HG03196 (cell line): Measurements from ENCODE around the gene DNAH8.

ENCODE experiments used
- ATAC-seq: cut with Tn5 transposase; IDR thresholded peaks from one replicate; pipeline ENCODE4 v1.9.1; 2021; ENCODE audit not compliant: unreplicated experiment

The DNAH8 gene

GRCh38 chr6:39047434-39048327, 332.6 kb downstream of the DNAH8 start:
- no peak for ATAC-seq

DNA sequence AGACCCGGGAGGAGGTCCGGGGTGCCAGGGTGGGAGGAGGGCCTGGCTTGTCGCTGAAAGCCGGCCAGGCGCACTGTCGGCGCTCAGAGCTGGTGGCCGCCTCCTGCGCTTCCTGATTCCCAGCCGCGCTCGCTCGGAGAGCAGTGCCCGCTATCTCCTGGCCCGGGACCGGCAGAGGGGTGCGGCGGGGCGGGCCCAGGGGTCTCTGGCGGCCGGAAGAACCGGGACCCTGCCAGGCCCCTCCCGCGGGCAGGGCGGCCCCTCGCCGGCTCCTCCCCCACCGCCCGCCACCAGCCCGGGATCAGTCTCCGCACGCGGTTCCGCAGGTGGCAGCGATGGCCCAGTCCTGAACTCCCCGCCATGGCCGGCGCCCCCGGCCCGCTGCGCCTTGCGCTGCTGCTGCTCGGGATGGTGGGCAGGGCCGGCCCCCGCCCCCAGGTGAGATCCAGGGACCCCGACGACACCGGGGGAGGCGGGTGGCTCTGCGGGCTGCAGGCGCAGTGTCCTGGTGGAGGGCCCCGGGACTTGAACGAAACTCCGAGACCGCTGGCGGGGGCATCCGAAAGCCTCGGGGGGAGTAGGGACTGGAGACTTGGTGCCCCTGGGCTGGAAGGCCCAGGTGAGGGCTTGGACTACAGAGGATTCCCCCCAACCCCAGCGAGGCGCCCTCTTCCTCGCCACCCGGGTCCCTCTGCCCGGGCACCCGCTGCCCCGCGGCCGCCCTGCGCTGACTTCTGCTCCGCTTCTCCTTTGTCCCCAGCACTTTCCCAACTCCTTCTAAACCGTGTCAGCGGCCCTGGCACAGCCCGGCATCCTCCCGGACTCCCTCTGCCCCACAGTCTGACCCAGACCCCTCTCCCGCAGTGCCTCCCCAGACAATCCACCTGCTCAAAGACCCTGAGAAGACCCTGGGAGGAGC, 333.6 kb downstream of the DNAH8 start, which contains the start of gene GLP1R:
Gene GLP1R, plus strand, starts transcription at position 301 of the 919 bp plus-strand sequence. Its CDS starts 60 bp downstream, at position 361.
- ATAC-seq, result no peak

- no peak for ATAC-seq
Measured at GRCh38 chr6:39049575-39050283, 334.6 kb downstream of the DNAH8 start.

DNA sequence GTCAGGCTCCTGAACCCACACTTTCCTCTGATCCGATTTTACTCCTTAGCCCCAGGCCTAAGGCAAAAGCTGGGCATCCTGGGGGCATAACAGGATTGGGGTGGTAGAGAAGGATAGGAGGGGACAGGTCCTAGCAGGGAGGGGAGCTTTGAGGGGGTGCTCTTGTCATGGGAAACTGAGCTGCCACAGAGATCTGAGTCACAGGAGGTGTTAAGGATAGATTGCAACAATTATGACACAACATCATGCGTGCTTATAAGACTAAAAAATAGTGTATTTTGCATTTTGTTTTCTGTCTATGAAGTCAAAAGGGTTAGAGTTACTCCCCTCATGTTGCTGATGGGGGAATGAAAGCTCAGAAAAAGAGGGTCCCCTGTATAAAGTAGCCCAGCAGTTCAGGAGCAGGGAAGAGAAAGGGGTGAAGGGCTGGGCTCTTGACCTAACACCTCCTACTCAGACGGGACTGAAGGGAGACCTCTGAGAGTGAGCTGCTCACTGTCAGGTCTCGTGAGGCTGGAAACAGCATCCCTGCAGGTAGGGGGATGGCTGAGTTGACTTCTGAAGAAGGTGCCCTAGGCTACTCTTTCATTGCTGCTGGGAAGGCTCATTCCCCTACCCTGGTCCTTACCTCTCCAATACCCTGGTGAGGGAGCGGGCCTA, 335.5 kb downstream of the DNAH8 start:
- no peak for ATAC-seq

- no peak for ATAC-seq
Measured at GRCh38 chr6:39051399-39052122, 336.4 kb downstream of the DNAH8 start.

DNA sequence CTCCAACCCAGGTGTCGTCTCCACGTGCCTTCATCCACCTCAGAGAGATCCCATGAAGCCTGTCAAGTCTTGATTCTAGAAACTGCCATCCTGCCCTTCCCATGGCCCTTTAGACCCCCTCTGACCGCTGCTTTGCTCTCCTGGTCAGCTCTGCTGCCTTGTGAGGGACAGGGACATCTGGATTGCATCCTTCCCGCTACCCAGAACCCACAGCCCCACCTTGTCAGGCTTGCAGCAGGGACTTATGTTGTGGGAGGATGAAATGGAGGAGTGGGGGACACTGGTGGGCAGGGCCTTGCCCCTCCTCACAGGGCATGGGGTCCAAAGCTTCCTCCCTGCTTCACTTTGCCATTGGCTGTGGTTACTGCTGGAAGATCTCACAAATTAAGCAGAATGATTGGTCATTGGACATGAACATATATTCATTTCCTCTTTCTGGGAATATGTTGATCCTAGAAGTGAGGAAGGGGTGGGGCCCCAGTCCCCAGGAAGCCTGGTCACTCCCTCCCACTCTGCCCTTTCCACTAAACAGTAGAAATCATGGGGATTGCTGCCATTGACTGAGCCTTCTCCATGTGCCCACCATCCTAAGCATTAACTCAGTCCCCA, 338.0 kb downstream of the DNAH8 start:
- ATAC-seq, result no peak

DNA sequence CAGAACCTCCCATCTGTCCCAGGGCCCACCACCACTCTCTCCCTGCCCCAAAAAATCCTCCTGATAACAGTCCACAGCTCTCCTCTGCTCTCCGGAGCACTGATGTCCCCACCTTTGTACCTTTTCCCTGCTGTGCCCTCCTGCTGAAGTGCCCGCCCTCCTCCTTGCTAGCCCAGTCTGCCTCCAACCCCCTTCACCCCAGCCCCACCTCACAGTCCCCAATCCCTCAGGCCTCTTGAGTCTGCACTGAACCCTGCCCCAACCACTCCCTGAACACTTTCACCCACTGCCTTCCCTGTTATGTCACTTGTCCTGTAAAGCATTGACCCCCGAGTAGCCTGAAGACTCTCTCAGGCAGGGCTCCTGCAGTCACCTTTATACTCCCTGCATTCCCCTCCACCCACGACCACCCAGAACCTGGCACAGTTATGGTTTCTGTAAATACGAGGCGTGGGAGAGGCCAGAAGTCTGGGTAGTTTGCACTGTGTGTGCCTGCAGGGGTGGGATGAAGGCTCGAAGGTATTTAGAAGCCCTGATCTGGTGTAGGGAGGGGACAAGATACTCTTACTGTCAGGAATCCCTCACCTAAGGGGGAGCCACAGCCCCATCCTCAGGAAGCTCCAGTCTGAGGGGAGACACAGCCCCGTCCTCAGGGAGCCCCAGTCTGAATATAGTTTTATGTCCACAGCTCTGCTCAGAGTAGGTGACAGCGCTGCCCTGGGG, 338.9 kb downstream of the DNAH8 start:
- ATAC-seq, result no peak

GRCh38 chr6:39054577-39055142, 339.5 kb downstream of the DNAH8 start:
- ATAC-seq, result no peak

- no peak for ATAC-seq
Measured at GRCh38 chr6:39055661-39056060, 340.6 kb downstream of the DNAH8 start.

- ATAC-seq, result no peak
Measured at GRCh38 chr6:39056191-39056590, 341.1 kb downstream of the DNAH8 start.

DNA sequence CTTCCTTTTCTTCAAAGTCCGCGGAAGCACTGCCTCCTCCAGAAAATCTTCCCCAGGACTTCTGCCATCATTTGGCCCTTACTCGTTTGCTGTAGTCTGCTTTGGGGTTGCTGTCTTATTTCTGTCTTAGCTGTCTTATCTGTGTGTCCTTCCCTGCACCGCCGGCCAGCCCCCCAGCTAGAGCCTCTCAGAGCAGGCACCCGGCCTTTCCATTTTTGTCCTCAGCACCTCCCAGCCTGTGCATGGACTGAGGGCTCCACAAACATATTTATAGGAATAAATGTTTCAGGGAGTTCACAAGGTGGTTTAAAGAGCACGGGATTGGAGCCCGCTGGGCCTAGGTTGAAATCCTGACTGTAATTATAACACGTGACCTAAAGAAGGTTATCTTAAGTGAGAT, 341.6 kb downstream of the DNAH8 start:
- no peak for ATAC-seq

GRCh38 chr6:39057251-39058155, 342.4 kb downstream of the DNAH8 start:
- ATAC-seq, result no peak

DNA sequence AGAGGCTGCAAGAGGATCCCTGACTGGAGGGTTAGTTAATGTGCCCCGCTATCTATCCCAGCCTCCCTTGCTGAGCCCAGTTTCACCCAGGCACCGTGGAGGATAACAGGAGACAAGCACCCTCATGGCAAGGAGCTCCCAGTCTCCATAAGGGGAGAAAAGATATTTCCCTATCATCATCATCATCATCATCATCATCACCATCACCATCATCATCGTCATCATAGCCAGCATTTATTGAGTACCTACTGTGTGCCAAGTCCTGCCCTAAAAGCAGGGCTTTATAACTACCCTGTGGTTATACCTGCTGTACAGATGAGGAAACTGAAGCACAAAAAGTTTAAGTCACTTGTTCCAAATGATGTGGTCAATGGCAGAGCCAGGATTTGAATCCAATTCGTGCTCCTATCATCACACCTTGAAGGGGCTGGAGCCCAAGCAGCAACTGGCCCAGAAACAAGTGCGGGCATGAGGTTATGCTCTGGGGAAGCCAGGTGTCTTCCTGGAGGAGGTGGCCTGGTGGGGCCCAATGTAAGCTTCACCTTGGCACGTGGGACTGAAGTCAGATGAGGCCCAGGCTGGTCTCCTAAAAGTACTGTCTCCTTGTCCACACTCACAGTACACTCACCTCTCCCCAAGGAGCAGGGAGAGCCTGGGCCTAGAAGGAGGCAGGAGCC, 343.5 kb downstream of the DNAH8 start:
- ATAC-seq, result no peak

DNA sequence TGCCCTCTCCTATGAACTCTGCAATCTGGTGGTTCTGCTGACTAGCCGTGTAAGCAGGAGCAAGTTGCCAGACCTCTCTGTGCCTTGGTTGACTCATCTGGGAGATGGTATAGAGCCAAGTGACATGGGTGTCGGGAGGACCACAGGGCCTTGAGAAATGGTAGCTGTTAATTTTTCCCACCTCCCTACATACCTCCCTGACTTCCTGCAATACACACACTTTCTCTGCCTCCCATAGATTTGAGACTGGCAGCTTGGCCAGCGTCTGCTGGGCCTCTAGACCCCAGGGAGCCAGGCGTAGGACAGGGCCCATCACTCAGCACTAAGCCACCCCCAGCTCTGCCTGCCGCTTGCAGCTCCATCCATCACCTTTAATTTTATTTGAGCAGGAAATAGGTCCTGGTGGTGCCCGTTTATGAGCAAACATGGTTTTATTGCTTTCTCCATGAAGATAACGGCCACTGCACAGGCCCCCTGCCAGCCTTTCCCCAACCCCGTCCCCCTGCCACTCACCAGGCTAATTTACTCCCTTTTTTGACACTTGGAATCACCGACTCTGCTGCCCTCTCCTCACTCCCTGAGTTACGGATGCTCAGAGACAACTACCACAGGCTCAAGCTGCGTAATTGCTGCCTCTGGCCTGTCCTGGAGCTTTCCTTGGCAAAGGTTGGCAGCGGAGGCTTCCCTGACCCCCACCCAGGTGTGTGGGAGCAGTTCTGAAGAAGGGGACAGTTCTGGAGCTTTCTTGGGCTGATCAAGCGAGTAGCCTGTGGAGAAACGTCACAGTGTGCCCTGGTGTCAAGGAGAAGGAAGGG, 344.6 kb downstream of the DNAH8 start:
- ATAC-seq, result no peak

DNA sequence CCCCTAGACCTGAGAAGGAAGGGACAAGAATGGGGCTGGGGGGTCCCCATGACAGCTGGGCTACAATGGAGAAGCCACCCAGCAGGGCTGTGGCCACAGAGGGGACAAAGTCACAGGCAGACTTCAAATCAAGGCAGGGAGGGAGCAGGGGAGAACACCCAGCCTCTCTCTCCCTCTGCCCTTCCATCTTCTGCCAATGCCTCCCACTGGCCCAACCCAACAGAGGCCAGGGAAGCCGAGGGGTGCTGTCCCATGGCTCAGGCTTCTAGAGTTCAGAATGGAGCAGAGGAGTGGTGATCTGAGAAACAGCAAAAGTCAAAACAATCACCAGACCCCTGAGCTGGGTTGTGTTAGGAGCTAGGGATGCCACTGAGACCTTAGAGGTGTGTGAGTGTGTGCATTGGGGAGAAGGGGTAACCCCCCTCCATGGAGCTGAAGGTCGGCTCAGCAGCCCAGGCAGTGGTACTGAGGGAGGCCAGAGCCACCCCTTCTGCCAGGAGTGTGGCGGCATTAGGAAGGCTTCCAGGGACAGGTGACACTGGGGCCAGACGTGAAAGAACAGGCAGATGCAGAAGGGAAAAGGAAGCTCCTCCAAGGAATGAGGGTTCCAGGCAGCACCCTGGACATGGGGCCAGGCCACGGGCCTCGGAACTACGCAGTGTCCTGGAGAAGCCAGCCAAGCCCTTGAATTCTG, 345.5 kb downstream of the DNAH8 start:
- no peak for ATAC-seq
